MV-4-11 (cell line): ENCODE data around the gene SLC25A1.

Experiments used
- DNase-seq: peaks from one replicate; lab custom pipeline; 2025; lab: John Stamatoyannopoulos, UW

Gene SLC25A1

DNA sequence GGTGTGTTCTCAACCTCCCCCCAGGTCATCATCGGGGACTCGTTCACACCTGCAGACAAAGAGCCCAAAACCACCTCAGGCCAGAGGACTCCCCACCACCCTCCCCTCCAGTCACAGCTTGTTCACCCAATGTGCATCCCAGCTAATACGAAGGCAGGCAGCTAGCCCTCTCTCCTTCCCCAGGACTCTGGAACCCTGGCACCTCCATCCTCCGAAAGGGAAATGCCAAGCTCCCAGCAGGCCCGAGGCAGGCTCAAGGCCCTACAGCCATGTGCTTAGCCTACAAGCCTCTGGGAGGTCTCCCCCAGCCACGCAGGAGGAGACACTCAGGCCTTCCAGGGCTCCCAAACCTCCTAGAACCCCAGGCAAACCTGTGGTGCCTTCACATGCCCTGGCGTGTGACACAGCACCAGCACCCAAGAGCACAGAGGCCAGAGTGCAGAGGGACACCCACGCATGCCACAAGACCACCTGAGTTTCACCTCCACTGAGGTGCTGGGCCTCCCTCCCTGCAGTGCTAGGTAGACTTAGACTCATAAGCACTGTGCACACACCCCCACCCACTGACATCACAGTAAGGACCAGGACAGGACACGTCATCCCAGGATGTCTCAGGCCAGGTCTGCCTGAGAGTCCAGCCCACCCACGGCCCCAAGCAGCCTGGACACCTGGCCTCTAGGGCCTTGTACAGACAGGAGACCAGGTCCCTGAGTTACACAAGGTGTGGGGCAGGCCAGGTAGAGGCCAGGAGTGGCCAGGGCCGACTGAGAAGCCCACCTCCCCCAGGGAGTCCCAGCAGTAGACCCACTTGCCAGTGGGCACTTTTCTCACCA lies 40.9 kb downstream of the SLC25A1 start:
- DNase-seq: no peak

DNA sequence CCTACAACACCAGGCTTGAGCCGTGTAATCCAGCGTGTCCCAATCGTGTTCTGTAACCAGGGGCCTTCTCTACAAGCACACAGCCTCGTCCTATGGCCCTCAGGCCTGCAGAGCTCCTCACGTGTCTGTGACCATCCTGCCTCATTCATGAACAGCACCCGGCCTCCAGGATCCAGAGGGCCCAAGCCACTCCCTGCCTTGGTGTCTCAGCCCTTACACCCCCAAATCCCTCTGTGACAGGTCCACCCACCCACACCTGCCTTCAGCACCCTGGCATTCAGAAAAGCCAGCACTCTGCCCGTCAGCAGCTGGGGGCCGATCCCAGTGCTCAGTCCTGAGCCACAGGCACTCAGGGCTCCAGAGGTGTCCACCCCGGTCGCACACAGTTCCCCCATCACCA lies 41.6 kb downstream of the SLC25A1 start:
- no peak for DNase-seq

DNA sequence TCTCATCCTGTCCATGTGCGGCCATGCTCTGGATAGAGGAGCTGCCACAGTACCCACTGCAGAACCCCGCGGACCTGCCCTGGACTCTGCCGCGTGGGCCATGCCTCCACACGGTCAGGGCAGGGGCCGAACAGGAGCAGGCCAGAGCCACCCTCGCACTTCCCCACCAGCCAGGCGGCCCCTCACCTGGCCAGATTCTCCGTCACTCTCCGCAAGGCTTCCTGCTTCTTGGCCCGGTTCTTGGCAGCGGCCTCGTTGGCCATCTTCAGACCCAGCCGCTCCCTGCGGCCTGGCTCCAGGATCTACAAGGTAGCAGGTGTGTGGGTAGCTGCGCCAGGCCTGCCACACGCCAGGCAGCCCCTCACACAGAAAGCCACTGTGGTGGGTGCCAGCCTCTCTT lies 43.7 kb downstream of the SLC25A1 start:
- no peak for DNase-seq

DNA sequence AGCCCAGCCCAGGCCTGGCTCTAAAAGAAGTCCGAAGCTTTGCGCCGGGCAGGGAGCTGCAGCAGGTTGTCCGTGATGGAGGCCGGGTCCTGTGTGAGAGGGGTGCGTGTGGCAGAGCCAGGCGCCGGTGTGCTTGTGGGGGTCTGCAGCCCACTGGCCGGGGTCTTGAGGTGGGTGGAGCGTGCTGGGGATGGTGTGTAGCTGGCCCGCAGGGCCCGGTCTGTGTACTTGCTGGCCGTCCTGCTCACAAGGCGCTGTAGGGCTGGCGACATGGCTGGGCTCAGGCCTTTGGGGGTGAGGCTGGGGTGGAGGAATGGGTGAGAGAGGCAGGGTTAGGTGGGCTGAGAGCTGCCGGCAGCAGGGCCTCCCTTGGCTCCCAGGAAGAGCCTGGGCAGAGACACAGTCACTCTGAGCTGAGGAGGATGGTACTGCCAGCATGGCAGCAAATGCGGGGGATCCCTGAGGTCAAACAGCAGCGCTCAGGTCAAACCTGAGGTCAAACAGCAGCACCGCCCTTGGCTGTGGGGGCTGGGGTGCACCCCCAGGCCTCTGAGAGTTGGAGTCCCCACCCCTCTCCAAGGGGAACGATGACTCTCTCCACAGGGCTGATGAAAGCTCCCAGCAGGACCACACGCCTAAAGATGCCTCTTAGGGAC lies 44.2 kb downstream of the SLC25A1 start:
- DNase-seq: no peak

- DNase-seq: no peak
Observed at GRCh38 chr22:19133561-19133960, 45.0 kb downstream of the SLC25A1 start.

DNA sequence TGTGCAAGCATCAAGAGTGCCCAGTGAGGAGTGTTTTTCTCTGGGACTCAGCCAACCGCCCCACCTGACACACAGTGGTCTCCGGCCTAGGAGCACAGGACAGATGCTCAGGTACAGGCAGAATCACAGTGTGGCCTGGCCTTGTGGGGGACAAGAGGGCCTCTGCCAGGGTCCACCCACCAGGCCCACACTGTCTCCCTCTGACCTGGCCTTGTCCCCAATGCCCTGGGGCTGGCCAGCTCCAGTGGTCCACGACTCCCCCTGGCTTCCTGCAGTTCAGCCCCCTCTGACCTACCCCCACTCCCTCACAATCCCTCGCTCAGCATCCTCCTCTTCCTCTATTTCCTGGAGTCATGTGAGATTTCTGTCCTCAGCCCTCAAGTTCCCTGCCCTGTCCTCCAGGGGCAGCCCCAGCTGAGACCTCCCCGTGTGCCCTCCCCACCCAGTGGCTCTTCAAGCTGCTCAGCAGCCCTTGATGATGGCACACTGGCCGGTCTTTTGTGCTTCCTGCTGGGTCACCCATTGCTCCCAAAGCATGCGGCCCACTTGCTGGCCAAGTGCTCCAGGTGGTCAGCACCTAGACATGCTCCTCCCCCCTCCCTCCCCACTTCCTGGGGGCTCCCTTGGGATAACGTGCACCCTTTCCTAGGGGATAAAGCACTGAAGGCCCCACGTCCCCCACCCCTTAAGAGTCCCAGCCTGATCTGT lies 45.7 kb downstream of the SLC25A1 start:
- DNase-seq: no peak

DNA sequence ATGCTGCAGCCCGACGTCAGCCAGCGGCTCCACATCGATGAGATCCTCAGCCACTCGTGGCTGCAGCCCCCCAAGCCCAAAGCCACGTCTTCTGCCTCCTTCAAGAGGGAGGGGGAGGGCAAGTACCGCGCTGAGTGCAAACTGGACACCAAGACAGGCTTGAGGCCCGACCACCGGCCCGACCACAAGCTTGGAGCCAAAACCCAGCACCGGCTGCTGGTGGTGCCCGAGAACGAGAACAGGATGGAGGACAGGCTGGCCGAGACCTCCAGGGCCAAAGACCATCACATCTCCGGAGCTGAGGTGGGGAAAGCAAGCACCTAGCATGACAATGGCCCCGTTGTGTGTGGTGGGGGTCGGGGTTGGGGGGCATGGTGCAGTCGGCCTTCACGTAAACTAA lies 46.4 kb downstream of the SLC25A1 start:
- DNase-seq: no peak

GRCh38 chr22:19131685-19132015 lies 46.9 kb downstream of the SLC25A1 start:
- DNase-seq: no peak

GRCh38 chr22:19130959-19131684 lies 47.4 kb downstream of the SLC25A1 start, which contains the start of gene TSSK2:
TSSK2 (plus strand) TSS chr22:19131308; CDS start chr22:19131400, 92 bp downstream.
- DNase-seq: no peak

DNA sequence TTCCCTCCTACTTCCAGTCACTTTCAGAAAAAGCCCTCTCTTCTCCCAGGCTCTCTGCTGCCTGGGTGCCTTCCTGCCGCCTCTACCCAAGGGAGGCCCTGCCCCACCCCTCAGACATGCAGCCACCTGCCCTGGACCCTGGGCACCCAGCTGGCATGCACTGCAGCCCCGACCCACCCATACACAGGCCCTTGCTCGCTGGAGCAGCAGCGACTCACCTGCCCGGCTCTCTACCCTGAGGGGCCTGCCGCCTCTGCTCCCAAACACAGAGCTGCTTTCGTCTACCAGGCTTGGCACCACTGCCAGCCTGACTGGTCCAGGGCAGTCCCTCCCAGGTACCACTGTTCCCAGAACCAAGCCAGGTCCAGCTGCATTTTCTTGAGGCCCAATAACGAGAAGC lies 48.7 kb downstream of the SLC25A1 start:
- no peak for DNase-seq

DNA sequence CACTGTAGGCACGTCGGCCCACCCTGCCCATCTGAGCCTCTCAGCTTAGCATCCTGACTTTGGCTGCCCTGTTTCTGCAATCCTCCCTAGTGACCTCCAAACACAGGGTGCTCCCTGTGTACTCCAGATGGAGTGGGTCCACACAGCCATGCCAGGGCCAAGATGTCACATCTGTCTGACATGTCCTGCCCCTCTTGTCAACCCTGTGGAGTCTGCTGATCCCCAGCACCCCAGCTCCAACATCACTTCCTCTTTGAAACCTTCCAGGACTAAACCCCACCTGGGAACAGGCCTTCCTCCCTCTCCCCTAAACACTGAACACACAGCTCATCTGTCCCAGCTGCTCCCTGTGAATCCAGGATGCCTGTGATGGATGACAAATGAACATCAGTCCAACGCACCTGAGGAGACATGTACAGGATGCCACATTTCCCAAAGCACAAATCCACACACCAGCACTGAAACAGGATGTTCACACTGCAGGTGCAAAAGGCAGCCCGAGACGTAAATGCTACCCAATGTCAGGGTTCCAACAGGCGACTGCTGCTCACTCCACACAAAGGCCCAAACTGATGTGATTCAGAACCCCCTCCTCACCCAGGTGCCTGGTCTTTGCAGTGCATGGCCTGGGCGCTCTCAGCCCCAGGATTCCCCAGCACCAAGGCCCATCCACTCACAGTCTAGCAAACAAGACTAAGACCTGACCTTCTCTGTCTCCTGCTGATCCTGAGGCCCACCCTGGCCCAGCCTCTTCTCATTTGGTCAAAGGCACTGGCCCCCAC lies 49.4 kb downstream of the SLC25A1 start:
- no peak for DNase-seq

GRCh38 chr22:19128009-19128401 lies 50.5 kb downstream of the SLC25A1 start:
- no peak for DNase-seq

GRCh38 chr22:19127329-19128008 lies 51.1 kb downstream of the SLC25A1 start:
- DNase-seq: no peak

- no peak for DNase-seq
Observed at GRCh38 chr22:19126309-19127273, 51.9 kb downstream of the SLC25A1 start.
